ENCODE results near the gene METTL25B.

Gene METTL25B

DNA sequence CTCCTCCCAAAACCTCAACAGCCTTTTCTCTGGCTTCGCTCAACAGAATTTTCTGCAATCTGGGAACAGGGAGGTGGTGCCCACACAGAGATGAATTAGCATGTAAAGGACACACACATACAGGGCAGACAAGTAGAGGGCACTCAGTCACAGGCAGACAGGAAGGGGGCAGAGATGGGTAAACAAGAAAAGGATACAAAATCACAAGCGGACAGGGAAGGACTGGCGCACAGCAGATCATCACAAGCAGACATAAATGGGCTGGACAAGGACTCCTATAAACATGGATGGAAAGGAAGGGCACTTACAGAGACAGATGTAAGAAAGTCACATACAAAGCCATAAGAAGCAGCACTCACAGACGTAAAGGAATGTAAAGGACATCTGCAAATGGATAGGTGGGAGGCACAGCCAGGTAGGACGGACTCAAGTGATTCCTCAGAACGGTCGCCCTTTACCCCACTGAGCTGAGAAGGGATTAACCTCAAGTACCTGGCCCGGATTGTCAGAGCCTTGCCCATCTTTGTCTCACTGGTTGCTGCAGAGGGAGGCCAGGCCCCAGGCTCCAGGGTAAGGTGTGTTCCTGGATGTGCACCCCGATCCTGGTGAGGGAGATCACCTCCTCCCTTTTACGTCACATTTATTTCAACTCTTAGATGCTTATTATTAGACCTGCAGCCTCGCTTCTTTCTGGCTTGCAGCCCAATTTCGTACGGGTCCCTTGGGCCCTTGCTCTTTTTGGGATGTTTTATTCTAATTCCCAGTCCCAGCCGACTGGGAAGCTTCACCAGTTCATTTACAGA lies 38.2 kb downstream of the METTL25B start:
- DNase-seq (ENCODE audit: extremely low read depth in 1 of 2, low read depth in 1 of 2), result no peak

DNA sequence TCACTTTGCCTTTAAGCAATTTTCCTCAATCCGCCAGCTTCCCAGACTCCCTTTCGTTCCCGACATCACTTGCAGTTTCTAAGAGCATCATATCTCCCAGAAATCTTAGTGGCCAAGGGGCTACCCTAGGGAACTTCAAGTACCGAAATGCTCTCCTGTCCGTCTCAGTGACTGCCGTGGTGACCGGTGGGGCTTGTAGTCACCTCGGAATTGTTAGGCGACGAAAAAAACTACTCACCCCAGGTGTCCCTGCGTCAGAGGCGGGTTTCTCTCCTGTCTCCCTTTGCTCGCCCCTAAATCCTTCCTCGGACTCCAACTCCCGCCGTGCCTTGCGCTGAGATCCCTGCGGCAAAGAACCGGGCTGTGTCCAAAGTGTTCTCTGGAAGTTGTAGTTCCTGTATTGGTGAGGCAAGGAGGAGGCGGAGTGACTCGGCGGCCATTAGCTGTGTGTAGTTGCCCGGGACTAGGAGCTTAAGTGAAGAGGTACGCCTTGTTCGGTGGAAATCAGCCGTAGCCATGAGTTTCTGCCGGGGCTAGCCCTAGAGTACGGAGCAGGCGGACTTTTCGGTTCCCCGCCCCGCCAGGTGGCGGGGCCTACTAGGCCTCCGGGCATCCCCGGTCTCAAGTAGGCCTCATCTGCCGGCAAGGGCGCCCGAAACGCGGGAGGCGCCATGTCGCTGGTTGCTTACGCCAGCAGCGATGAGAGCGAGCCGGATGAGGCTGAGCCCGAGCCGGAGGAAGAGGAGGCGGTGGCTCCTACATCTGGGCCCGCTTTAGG lies 39.0 kb downstream of the METTL25B start, which contains the start of gene PRCC:
PRCC (plus strand) TSS at position 435 of the 778 bp plus-strand sequence; CDS start at position 672, 237 bp downstream.
- DNase-seq (ENCODE audit: extremely low read depth in 1 of 2, low read depth in 1 of 2), result peak; percentile 89 to 95

DNA sequence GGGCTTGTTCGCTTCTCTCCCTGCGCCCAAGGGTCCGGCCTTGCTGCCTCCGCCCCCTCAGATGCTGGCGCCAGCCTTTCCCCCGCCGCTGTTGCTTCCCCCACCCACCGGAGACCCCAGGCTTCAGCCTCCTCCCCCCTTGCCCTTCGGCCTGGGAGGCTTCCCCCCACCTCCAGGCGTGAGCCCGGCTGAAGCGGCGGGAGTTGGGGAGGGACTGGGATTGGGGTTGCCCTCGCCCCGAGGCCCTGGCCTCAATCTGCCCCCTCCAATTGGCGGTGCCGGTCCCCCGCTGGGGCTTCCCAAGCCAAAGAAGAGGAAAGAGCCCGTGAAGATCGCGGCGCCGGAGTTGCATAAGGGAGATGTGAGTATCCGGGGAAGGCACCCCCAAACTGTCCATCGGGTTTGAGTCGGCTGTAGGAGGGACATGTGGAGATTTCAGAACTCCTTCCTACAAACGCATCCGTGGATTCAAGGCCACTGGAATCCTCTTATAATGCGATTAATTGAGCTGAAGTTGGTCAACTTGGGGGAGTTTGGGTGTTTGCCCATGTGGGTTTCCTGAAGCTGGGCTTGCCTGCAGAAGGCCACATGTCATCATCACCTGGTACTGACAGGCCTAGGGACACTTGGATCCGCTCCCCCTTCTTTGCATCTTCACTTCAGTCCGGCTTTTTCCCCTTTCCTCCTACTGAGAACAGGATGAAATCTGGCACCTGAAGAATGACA lies 39.8 kb downstream of the METTL25B start:
- DNase-seq (ENCODE audit: extremely low read depth in 1 of 2, low read depth in 1 of 2), result no peak

DNA sequence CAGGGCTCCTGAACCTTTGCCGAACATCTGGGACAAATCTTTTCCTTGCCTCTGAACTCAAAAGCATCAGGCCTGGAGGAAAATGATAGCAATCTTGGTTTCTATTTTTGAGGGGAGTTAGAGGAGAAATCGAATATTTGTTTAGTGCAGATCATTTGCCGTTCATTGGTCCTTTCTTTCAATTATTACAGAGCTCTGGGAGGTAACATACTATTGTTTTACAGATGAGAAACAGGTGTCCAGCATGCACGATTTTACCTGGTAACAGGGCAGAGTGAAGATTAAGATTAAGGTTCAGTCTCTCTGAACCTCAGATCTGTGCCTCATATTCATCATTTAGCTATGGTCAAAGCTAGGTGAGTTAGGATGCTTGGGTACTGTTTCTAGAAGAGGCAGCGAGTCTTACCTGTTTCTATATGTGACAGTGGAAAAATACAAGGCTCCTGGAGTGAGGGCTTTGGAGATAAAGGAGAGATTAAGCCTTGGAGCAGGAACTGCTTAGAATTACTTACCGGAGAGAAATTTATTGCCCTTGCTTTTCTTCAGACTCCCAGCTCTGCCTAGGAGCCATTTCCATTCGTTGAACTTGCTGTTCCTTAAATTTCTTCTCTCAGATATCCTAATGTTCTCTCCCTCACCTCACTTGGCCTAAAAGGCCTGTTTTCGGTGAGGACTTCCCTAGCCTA lies 40.5 kb downstream of the METTL25B start:
- DNase-seq (ENCODE audit: extremely low read depth in 1 of 2, low read depth in 1 of 2), result no peak

DNA sequence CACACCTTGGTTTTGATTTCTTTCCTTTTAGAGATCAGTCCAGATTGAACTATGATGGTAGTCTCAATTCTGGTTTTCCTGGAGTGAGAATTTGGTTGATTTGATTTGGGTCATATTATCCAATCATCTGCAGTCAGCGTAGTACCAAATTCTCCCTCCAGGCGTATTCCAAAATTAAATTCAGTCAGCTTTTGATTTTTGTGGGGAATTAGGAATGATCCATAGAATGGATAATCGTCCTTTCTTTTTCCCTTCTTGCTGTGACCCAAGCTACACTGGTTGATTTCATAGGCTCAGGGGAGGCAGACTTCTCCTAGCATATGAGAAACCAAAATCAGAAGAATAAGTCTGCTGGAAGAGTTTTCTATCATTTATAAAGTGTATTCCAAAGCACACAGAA lies 44.0 kb downstream of the METTL25B start:
- DNase-seq (ENCODE audit: extremely low read depth in 1 of 2, low read depth in 1 of 2), result no peak

DNA sequence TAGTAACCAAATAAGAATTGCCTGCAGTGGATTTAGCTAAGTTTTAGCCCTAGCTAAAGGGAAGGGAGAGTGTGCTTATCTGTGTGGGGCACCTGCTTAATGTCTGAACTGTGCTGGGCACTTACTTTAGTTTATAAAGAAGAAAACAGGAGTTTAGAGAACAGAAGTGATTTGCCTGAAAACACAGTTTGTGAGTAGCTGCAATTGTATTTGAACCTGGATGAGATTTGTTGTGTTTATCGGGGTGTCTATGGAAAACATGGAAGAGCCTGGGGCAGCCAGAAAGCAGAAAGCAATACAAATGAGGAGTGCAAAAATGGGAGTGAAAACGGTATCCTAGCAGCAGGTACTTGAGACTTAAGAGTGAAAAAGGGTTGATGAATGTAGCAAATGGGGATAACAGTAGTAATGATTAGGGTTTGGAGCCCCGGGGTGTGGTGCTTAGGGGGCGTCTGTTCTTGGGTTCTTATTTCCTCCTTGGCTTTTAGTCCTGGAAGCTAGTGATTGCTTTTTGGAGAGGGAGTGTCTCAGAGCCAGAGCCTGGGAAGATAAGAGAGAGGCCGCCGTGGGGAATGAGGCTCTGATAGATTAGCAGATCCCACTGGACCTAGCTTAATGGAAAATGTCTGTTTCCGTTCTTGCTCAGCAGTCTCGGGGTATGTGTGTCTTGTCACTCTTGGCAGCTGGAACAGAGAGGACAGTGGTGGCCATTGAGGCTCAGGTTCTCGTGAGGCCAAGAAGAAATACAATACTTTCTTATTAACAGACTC lies 44.6 kb downstream of the METTL25B start:
- DNase-seq (ENCODE audit: extremely low read depth in 1 of 2, low read depth in 1 of 2), result no peak

DNA sequence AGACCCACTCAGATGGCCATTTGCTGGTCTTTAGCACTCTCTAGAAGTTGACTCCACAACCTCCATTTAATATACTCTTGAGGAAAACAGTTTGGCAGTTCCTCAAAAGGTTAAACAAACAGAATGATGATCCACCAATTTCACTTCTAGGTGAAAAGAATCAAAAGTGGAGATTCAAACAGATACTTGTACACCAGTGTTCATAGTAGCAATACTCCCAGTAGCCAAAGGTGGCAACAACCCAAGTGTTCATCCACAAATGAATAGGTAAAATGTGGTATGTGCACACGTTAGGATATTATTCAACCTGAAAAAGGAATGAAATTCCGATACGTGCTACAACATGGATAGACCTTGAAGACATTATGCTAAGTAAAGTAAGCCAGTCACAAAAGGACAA lies 45.3 kb downstream of the METTL25B start:
- no peak for DNase-seq (ENCODE audit: extremely low read depth in 1 of 2, low read depth in 1 of 2)

DNA sequence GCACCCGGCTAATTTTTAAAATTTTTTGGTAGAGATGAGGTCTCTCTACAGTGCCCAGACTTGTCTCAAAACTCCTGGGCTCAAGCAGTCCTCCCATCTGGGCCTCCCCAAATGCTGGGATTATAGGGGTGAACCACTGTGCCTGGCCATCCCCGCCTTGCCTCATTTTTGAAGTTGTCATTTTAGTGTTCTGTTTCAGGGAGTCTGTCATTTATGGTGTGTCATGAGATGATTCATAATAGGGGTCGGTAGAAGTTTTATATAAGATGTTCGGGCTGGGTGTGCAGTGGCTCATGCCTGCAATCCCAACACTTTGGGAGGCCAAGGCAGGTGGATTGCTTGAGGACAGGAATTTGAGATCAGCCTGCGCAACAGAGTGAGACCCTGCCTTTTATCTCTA lies 47.5 kb downstream of the METTL25B start:
- DNase-seq (ENCODE audit: extremely low read depth in 1 of 2, low read depth in 1 of 2), result no peak

DNA sequence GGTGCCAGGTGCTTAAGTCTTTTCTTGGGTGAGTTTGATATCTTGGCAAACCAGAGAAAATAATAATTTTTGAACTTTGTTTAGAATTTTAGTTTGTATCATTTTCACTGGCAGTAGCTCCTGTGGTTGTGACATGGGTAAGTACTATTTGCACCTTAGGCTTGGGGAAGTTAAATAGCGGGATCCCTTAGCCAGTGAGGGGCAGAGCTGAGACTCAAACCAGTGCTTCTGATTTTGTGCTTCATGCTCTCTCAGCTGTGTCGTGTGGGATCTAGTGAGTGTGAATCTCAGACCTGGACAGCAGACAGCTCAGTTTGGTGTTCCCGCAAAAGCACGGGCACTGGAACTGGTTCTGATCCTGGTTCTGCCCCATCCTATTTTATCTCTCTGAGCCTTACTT lies 48.7 kb downstream of the METTL25B start:
- DNase-seq (ENCODE audit: extremely low read depth in 1 of 2, low read depth in 1 of 2), result no peak

DNA sequence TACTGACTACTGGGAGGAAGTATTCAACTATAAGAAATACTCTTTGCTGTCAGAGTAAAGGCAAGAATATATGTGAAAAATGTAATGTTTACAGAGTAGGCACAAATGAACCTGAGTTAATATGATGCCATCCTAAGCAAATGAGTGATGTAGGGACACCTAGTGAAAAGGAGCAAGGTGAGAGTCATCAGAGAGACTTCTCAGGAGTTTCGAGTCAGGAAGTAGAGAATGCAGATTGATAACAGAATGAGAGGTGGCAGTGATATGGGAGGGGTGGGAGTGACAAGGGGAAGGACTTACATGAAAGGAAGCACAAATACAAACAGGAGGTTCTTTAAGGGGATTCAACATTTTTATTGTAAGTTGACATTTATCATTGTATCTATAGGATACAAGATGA lies 49.3 kb downstream of the METTL25B start:
- DNase-seq (ENCODE audit: extremely low read depth in 1 of 2, low read depth in 1 of 2), result no peak

DNA sequence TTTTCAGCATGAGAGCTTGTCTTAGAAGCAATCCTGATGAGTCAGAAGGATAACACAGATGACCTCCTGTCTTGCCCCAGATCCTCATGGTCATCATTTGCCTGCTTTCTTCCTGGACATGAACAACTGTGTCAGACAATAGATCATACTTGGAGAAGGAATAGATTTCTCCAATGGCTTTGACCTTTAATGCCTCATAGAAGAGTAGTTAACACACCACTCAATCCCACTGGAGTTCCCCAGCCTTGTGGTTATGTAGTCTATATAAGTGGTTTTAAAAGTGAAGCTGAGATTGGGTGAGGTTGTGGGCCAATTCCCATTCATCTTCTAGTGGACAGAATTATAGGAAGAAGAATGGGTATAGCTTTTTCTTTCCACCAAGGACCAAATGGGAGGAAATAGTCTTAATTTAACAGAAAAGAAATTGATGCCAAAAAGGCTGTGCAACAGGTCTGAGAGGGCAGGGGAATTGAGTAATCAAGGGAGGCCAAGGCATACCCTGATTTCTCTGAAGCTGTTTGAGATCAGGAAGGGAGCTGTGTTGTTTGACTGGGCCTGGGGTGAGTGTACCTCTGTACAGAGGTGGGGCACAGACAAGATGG lies 53.4 kb downstream of the METTL25B start:
- no peak for DNase-seq (ENCODE audit: extremely low read depth in 1 of 2, low read depth in 1 of 2)

DNA sequence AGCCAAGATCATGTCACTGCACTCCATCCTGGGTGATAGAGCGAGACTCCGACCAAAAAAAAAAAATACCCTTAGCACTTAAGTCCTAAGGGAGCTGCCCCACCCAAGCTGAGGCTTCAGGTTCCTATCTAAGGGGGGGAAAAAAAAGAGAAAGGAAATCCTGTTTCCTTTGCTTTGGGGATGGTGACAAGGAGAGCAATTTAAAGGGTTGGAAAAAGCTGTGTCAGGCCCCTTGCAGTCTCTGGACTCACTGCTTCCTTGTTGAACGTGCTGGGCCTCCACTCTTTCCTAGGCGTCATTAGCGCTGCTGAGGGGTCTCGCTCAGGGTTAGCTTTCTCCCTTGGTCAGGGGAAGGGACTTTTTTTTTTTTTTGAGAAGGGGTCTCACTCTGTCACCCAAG lies 57.2 kb downstream of the METTL25B start:
- DNase-seq (ENCODE audit: extremely low read depth in 1 of 2, low read depth in 1 of 2), result no peak

Data from activated CD8-positive, alpha-beta memory T cell treated with anti-CD3 and anti-CD28 coated beads for 1 hour (primary cell).